ENCODE results near the gene DEPP1. TPM values are rescaled to one million over a fixed set of nuclear protein-coding genes. Genes with fewer than 3 reads are reported as not detected.

The DEPP1 gene
- polyA plus RNA-seq, 2 of the 4 experiments (the other 2 are of a cell fraction) = 0.46 to 0.92 TPM

DNA sequence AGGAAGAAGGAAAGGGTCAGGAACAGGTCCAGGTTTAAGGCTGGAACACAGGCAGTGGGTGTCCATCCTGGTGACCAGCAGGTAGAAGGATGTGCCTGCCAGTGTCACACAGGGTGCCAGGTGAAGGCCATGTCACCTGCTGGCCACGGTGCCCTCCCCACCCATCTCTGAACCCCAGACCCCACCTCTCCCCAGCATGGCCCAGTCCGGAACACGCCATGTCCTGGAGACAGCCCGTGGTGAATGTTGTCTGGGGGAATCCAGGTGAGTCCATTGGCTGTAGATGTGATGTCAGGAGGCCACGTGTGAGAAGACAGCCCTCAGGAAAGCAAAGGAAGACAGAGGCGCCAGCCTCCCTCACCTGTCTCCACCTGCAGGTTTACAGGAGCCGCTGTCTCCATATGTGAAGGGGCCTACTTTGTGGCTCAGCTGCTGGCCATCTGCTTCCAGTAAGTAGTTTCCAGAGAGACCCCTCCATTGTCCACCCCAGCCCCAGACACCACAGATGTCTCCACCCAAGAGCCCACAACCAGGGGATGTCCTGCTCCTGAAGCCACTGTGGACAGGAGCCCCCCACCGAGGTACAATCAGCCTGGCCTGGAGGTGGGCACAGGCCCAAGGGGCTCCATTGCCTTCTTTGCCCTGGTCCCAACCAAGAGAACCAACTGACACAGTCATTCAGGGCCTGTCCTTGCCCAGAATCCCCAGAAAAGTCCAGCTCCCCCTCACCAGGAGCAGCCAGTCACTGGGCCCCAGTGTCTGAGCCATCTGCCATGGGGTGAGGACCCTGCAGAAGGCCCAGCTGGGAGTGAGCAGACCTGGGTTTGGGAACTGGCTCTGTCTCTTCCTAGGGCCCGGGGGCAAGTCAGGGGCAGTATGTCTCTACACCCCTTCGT, 46.7 kb downstream of the DEPP1 start:
- CTCF ChIA-PET = interaction anchor here (0.6 to 4.4 kb wide), 26 partner anchors 7 to 1282 kb away, joined by 3 to 69 read pairs (median 6); partner anchors contain the start of genes DEPP1 and TMEM72
- no peak for DNase-seq (ENCODE audit: low read depth in 1 of 2, low spot score in 1 of 2)

DNA sequence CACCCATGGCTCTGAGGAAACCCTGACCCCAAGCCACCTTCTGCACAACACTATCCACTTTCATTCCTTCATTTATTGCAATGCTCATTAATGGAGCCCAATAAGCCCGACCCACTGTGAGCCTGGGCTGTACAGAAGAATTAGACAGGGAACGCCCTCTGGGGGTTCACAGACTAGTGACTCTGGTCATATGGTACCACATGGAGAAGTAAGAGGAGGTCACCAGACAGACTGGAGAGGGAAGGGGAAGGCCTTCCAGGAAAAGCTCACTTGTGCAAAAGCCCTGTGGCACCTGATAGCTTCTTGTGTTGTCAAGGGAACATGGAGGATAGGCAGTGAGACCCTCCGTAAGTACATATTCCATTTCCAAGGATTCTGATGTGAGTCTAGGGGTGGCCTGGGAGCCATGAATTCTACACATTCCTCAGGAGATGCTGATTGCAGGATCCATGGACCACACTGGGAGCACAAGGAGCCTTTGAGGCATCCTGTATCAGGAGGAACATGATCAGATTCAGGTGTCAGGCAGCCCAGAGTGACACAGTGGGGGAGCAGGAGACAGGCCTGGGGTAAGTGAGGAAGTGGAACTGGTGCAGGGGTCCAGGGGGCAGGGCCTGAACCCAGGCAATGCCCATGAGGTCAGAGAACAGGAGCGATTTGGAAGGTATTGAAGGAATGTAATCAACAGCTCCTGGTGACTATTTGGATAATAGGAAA, 47.5 kb downstream of the DEPP1 start:
- ATAC-seq = no peak
- H3K4me1 ChIP-seq = no peaks in the 10 kb centered on the region
- TF ChIP-seq MAFK (IDR thresholded peaks at IDR 0.05; ENCODE audit: partially characterized antibody) (no peak), GATA3 (IDR thresholded peaks at IDR 0.05; ENCODE audit: borderline replicate concordance) (no peak)
- POLR2A ChIA-PET = no interaction called here
- 31% methylated on average over 4 of the region's 4 CpGs for WGBS (ENCODE audit: missing lambda C conversion rate)
- H3K4me2 ChIP-seq = no peak overlapping the region
- H3K9me3 ChIP-seq = no peaks in the 10 kb centered on the region
- no peak for DNase-seq (ENCODE audit: low read depth in 1 of 2, low spot score in 1 of 2)
- no peak overlapping the region for H3K4me3 ChIP-seq
- no peak overlapping the region for H3K27ac ChIP-seq
- CTCF ChIA-PET = interaction anchor here (1.0 to 4.4 kb wide), 9 partner anchors 9 to 63 kb away, joined by 3 to 69 read pairs (median 14); partner anchors contain the start of gene DEPP1
- no peak for FAIRE-seq

More for the DNA sequence above, 46.7 kb downstream of the DEPP1 start:
- 35% methylated on average over 6 of the region's 10 CpGs for WGBS (ENCODE audit: missing lambda C conversion rate)
- H3K4me3 ChIP-seq = no peak overlapping the region
- POLR2A ChIA-PET = no interaction called here
- no peaks in the 10 kb centered on the region for H3K9me3 ChIP-seq
- FAIRE-seq = no peak
- no peak for TF ChIP-seq GATA3 (IDR thresholded peaks at IDR 0.05; ENCODE audit: borderline replicate concordance)
- no peak for TF ChIP-seq KDM5A (IDR thresholded peaks at IDR 0.05)
- TF ChIP-seq, protein P1, sequence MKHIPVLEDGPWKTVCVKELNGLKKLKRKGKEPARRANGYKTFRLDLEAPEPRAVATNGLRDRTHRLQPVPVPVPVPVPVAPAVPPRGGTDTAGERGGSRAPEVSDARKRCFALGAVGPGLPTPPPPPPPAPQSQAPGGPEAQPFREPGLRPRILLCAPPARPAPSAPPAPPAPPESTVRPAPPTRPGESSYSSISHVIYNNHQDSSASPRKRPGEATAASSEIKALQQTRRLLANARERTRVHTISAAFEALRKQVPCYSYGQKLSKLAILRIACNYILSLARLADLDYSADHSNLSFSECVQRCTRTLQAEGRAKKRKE (CRISPR knock-in tag; IDR thresholded peaks at IDR 0.05; ENCODE audit: low read depth) = no peak
- no peak for TF ChIP-seq MAFK (IDR thresholded peaks at IDR 0.05; ENCODE audit: partially characterized antibody)
- no peak for TF ChIP-seq MYC (IDR thresholded peaks at IDR 0.05; ENCODE audit: borderline replicate concordance, low read length)
- no peak for TF ChIP-seq SREBF2 (IDR thresholded peaks at IDR 0.05)
- no peak for TF ChIP-seq BHLHE40 (IDR thresholded peaks at IDR 0.05; ENCODE audit: low read depth, low read length)
- TF ChIP-seq SMC3 (IDR thresholded peaks at IDR 0.05) = no peak
- no peak for TF ChIP-seq EHMT2 (IDR thresholded peaks at IDR 0.05; ENCODE audit: low read depth)
- TF ChIP-seq, protein P2, sequence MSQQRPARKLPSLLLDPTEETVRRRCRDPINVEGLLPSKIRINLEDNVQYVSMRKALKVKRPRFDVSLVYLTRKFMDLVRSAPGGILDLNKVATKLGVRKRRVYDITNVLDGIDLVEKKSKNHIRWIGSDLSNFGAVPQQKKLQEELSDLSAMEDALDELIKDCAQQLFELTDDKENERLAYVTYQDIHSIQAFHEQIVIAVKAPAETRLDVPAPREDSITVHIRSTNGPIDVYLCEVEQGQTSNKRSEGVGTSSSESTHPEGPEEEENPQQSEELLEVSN (IDR thresholded peaks at IDR 0.05; ENCODE audit: borderline replicate concordance, low read depth) = no peak
- TF ChIP-seq, protein P3, sequence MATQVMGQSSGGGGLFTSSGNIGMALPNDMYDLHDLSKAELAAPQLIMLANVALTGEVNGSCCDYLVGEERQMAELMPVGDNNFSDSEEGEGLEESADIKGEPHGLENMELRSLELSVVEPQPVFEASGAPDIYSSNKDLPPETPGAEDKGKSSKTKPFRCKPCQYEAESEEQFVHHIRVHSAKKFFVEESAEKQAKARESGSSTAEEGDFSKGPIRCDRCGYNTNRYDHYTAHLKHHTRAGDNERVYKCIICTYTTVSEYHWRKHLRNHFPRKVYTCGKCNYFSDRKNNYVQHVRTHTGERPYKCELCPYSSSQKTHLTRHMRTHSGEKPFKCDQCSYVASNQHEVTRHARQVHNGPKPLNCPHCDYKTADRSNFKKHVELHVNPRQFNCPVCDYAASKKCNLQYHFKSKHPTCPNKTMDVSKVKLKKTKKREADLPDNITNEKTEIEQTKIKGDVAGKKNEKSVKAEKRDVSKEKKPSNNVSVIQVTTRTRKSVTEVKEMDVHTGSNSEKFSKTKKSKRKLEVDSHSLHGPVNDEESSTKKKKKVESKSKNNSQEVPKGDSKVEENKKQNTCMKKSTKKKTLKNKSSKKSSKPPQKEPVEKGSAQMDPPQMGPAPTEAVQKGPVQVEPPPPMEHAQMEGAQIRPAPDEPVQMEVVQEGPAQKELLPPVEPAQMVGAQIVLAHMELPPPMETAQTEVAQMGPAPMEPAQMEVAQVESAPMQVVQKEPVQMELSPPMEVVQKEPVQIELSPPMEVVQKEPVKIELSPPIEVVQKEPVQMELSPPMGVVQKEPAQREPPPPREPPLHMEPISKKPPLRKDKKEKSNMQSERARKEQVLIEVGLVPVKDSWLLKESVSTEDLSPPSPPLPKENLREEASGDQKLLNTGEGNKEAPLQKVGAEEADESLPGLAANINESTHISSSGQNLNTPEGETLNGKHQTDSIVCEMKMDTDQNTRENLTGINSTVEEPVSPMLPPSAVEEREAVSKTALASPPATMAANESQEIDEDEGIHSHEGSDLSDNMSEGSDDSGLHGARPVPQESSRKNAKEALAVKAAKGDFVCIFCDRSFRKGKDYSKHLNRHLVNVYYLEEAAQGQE (IDR thresholded peaks at IDR 0.05) = no peak
- TF ChIP-seq, protein P4, sequence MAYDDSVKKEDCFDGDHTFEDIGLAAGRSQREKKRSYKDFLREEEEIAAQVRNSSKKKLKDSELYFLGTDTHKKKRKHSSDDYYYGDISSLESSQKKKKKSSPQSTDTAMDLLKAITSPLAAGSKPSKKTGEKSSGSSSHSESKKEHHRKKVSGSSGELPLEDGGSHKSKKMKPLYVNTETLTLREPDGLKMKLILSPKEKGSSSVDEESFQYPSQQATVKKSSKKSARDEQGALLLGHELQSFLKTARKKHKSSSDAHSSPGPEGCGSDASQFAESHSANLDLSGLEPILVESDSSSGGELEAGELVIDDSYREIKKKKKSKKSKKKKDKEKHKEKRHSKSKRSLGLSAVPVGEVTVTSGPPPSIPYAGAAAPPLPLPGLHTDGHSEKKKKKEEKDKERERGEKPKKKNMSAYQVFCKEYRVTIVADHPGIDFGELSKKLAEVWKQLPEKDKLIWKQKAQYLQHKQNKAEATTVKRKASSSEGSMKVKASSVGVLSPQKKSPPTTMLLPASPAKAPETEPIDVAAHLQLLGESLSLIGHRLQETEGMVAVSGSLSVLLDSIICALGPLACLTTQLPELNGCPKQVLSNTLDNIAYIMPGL (CRISPR knock-in tag; IDR thresholded peaks at IDR 0.05; ENCODE audit: borderline replicate concordance) = no peak
- no peak for TF ChIP-seq RAD21 (conservative IDR thresholded peaks at IDR 0.05 in 1 of 2, IDR thresholded peaks at IDR 0.05 in 1 of 2)
- no peak for TF ChIP-seq NFE2L2 (conservative IDR thresholded peaks at IDR 0.05; ENCODE audit: low read length)
- no peak for TF ChIP-seq FOXS1 (CRISPR knock-in tag; IDR thresholded peaks at IDR 0.05)
- TF ChIP-seq POLR2AphosphoS2 (conservative IDR thresholded peaks at IDR 0.05; ENCODE audit: low read length) = no peak
- no peak for TF ChIP-seq JUNB (IDR thresholded peaks at IDR 0.05)
- no peak for TF ChIP-seq CHD2 (IDR thresholded peaks at IDR 0.05; ENCODE audit: low read length, partially characterized antibody)
- no peak for TF ChIP-seq CHD4 (IDR thresholded peaks at IDR 0.05; ENCODE audit: borderline replicate concordance)
- no peak; a peak in 1 of 6 replicates for ATAC-seq
- no peak overlapping the region for H3K4me2 ChIP-seq
- H3K27ac ChIP-seq = no peak overlapping the region
- H3K4me1 ChIP-seq = no peaks in the 10 kb centered on the region
